Muscle layer of duodenum (tissue), 2 donors: Measurements from ENCODE around the gene IRF2.
A peak's percentile ranks its signal among the peaks of the same experiment; 100 is the strongest.

Experiments
- H3K27ac ChIP-seq: one replicate; pipeline ENCODE4 v1.7.0; 2013; ENCODE audit warnings: mild to moderate bottlenecking, low read length
- H3K27me3 ChIP-seq: one replicate; pipeline ENCODE4 v1.7.0; 2013; ENCODE audit warnings: low read depth, mild to moderate bottlenecking, control low read depth, low read length
- H3K36me3 ChIP-seq, 2 donors: one replicate each; pipeline ENCODE4 v1.7.0; 2013; ENCODE audit warnings: low read length in 2 of 2, control low read depth in 1 of 2, mild to moderate bottlenecking in 1 of 2; ENCODE audit not compliant: insufficient read depth in 2 of 2, control insufficient read depth in 1 of 2
- H3K4me1 ChIP-seq, 2 donors: one replicate each; pipeline ENCODE4 v1.7.0; 2013; ENCODE audit warnings: low read length in 2 of 2, mild to moderate bottlenecking in 2 of 2, control low read depth in 1 of 2, moderate library complexity in 1 of 2; ENCODE audit not compliant: insufficient read depth in 2 of 2, control insufficient read depth in 1 of 2
- H3K4me3 ChIP-seq, 2 donors: one replicate each; pipeline ENCODE4 v1.7.0; 2013; ENCODE audit warnings: low read length in 2 of 2, low read depth in 1 of 2, mild to moderate bottlenecking in 1 of 2
- H3K9me3 ChIP-seq, 2 donors: one replicate each; pipeline ENCODE4 v1.7.0; 2013; ENCODE audit warnings: low read length in 2 of 2, control low read depth in 1 of 2, mild to moderate bottlenecking in 1 of 2; ENCODE audit not compliant: control insufficient read depth in 1 of 2
- donor health status: healthy.

The IRF2 gene

DNA sequence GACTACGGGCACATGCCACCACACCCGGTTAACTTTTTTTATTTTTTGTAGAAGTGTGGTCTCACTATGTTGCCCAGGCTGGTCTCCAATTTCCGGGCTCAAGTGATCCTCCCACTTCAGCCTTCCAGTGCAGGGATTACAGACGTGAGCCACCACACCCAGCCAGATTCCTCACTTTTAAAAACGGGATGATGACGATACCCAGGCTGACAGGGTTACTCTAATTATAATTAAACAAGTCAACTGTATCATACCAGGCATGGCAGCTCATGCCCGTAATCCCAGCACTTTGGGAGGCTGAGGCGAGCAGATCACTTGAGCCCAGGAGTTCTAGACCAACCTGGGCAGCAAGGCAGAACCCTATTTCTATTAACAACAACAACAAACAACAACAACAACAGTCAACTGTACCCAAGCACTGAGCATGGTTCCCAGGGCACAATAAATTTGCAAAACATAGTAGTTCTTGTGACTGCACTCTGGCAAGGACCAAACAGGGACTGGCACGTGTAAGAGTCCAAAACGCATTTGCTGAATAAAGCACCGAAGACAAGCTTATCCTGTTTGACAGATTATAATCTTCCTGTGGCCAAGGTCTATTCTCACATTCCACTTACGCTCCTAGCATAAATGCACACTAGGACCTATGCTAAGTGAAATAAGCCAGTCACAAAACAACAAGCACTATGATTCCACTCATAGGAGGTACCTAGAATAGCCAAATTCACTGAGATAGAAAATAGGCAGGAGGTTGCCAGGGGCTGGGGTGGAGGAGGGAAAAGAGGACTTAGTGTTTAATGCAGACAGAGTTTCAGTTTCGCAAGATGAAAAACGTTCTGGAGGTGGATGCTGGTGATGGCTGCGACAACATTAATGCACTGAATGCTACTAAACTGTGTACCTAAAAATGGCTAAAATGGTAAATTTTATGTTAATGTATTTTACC is 77.5 kb downstream of the IRF2 start:
- H3K36me3 ChIP-seq, result peaks cover 15 to 36% of the 10 kb centered on the region in 2 donors

DNA sequence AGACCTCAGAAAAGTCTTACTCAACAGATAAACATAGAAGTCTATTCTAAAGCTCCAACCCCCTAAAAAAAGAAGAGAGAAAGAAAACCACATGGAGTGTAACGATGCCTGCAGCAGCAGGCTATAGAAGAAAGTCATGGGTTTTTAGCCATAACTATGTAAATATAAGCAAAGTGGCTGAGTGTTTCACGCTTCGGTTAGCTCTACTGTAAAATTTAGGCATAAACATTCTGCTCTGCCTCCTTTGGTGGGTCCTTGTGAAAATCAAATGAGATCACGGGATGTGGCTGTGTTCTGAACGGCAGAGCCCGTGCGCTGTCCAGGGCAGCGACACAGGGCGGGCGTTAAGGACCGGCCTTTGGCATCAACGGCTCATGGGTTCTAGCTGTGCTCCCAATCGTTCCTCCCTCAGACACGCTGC is 78.4 kb downstream of the IRF2 start:
- no peak overlapping the region for H3K4me3 ChIP-seq
- no peaks in the 10 kb centered on the region for H3K9me3 ChIP-seq
- H3K27me3 ChIP-seq, result no peaks in the 10 kb centered on the region
- peak overlapping the region; percentile 59 for H3K27ac ChIP-seq
- H3K4me1 ChIP-seq, result peaks cover 6 to 13% of the 10 kb centered on the region in 2 donors
- peaks cover 23 to 30% of the 10 kb centered on the region in 2 donors for H3K36me3 ChIP-seq

More for the DNA sequence above, 77.5 kb downstream of the IRF2 start:
- no peaks in the 10 kb centered on the region for H3K9me3 ChIP-seq
- peaks cover 3 to 13% of the 10 kb centered on the region in 2 donors for H3K4me1 ChIP-seq
- no peaks in the 10 kb centered on the region for H3K27me3 ChIP-seq
- H3K4me3 ChIP-seq, result no peak overlapping the region
- no peak overlapping the region for H3K27ac ChIP-seq

DNA sequence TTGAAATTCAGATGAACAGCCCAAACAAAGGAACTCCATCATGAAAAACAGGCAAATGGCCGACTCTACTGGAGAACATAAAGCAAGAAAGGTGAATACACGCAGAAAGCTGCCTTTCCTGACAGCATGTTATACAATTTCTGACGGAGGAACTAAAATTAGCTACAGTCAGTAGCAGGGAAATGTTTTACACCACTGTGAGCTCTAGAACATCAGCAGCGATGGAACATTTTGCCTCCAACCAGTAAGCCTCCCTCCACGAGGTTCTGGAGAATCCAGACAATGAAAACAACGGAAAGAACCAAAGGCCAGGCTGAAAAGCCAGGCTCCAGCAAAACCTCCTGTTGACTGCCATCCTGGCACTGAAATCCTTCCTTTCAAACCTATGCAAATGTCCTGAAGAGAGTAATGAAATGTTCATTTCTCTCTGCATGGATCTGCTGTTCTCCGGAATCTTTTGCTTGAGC is 78.9 kb downstream of the IRF2 start:
- Histone ChIP-seq H3K4me1 (peaks cover 6 to 13% of the 10 kb centered on the region in 2 donors), H3K27ac (peak overlapping the region; percentile 59), H3K9me3 (no peaks in the 10 kb centered on the region), H3K27me3 (no peaks in the 10 kb centered on the region), H3K36me3 (peaks cover 23 to 27% of the 10 kb centered on the region in 2 donors), H3K4me3 (no peak overlapping the region)

GRCh38 chr4:184392748-184393559 is 81.4 kb downstream of the IRF2 start:
- H3K4me1 ChIP-seq, result peaks cover 6 to 12% of the 10 kb centered on the region in 2 donors
- H3K27me3 ChIP-seq, result no peaks in the 10 kb centered on the region
- H3K9me3 ChIP-seq, result no peaks in the 10 kb centered on the region
- peak overlapping the region in 1 of 2 donors; percentile 5 for H3K4me3 ChIP-seq
- peaks cover 36 to 38% of the 10 kb centered on the region in 2 donors for H3K36me3 ChIP-seq
- peak overlapping the region; percentile 67 for H3K27ac ChIP-seq

DNA sequence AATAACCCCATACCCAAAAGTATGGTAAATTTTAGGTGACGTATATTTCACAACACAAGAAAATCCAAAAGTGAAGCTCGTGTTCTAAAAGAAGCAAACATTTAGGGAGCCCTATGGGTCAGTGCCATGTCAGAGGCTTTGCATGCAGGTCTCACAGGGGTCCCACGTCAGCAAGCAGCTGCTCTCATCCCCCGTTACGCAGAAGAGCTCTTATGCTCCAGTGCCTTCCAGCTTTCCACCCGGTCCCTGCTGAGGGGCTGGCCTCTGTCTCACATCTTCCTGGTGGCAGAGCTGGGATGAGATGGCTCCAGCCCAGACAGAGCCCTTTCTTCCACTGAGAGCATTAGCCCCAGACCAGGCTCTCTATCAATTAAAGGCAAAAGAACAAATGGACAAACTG is 82.0 kb downstream of the IRF2 start:
- H3K36me3 ChIP-seq, result peaks cover 33 to 40% of the 10 kb centered on the region in 2 donors

GRCh38 chr4:184389978-184390900 is 84.1 kb downstream of the IRF2 start:
- no peaks in the 10 kb centered on the region for H3K27me3 ChIP-seq
- peaks cover 32 to 40% of the 10 kb centered on the region in 2 donors for H3K36me3 ChIP-seq
- no peaks in the 10 kb centered on the region for H3K9me3 ChIP-seq
- peaks cover 14 to 19% of the 10 kb centered on the region in 2 donors for H3K4me1 ChIP-seq
- H3K27ac ChIP-seq, result peak overlapping the region; percentile 36
- H3K4me3 ChIP-seq, result peak overlapping the region in 1 of 2 donors; percentile 19

More for the DNA sequence above, 82.0 kb downstream of the IRF2 start:
- Histone ChIP-seq H3K4me3 (peak overlapping the region in 1 of 2 donors; percentile 5), H3K4me1 (peaks cover 6% of the 10 kb centered on the region in 2 donors), H3K27me3 (no peaks in the 10 kb centered on the region), H3K27ac (peak overlapping the region; percentile 60), H3K9me3 (no peaks in the 10 kb centered on the region)

- H3K9me3 ChIP-seq, result no peaks in the 10 kb centered on the region
- H3K27me3 ChIP-seq, result no peaks in the 10 kb centered on the region
- peaks cover 34 to 39% of the 10 kb centered on the region in 2 donors for H3K4me1 ChIP-seq
- no peak overlapping the region for H3K4me3 ChIP-seq
- H3K36me3 ChIP-seq, result peaks cover 21 to 32% of the 10 kb centered on the region in 2 donors
- H3K27ac ChIP-seq, result no peak overlapping the region
Measured at GRCh38 chr4:184388106-184388505, 86.2 kb downstream of the IRF2 start.

- Histone ChIP-seq H3K27me3 (no peaks in the 10 kb centered on the region), H3K27ac (peak overlapping the region; percentile 87), H3K4me1 (peaks cover 40 to 41% of the 10 kb centered on the region in 2 donors), H3K9me3 (no peaks in the 10 kb centered on the region), H3K36me3 (peaks cover 21 to 32% of the 10 kb centered on the region in 2 donors), H3K4me3 (no peak overlapping the region)
Measured at GRCh38 chr4:184387351-184387750, 87.0 kb downstream of the IRF2 start.

GRCh38 chr4:184386271-184386781 is 88.0 kb downstream of the IRF2 start:
- Histone ChIP-seq H3K4me3 (no peak overlapping the region), H3K9me3 (no peaks in the 10 kb centered on the region), H3K27ac (peak overlapping the region; percentile 87), H3K36me3 (peaks cover 21 to 27% of the 10 kb centered on the region in 2 donors), H3K4me1 (peaks cover 34 to 41% of the 10 kb centered on the region in 2 donors), H3K27me3 (no peaks in the 10 kb centered on the region)

DNA sequence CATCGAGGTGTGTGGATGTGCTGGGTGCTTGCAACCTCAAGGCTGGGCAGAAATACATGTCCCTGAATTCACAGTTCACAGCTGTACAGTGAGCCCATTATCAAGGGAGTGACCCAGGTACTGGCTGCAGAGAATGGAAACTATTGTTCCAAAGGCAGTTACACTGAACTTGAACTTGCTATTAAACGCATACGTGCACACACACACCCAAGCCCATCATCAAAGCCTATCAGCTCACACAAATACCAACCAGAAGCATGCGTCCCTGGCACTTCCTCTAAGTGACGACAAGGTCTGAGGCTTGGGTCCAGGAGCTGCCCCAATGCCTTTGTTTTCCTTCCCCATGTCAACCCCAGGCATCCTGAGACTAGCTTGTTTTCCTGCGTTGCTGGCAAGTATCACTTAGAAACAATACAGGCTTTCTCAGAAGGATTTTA is 88.6 kb downstream of the IRF2 start:
- Histone ChIP-seq H3K36me3 (peaks cover 20 to 24% of the 10 kb centered on the region in 2 donors), H3K27ac (peak overlapping the region; percentile 87), H3K27me3 (no peaks in the 10 kb centered on the region), H3K9me3 (no peaks in the 10 kb centered on the region), H3K4me3 (no peak overlapping the region), H3K4me1 (peaks cover 34 to 41% of the 10 kb centered on the region in 2 donors)
